SK-N-SH (cell line): ENCODE results near the gene SLC4A9. TPM values are rescaled to one million over a fixed set of nuclear protein-coding genes. Genes with fewer than 3 reads are reported as not detected.

Experiments used
- CTCF ChIA-PET: fragments of 300-600, 350-600 bp; formaldehyde crosslinking; extraction: SDS; loops from one replicate; lab custom pipeline; 2021; lab: Yijun Ruan, JAX
- POLR2A ChIA-PET: fragments of 350-600 bp; sonication (Branson Sonifier 250); formaldehyde crosslinking; extraction: SDS; loops from one replicate; lab custom pipeline; 2020; ENCODE audit warnings: antibody characterized with exemption, inconsistent platforms; lab: Yijun Ruan, JAX
- DNase-seq: peaks from one replicate; pipeline ENCODE4 v3.0.0; 2012
- H2AFZ ChIP-seq: fragments of 200-600 bp; sonication (generic); 2 replicates; pipeline ENCODE4 v1.8.1; 2016; ENCODE audit warnings: antibody characterized with exemption, mild to moderate bottlenecking, low read depth
- H3F3A ChIP-seq: fragments of 200-600 bp; sonication (generic); replicated peaks from 2 replicates; pipeline ENCODE3; 2016; ENCODE audit warnings: antibody characterized with exemption, mild to moderate bottlenecking; ENCODE audit not compliant: insufficient read depth
- H3K27ac ChIP-seq, 2 experiments: fragments of 200-500 bp in 1 of 2; fragments of 200-600 bp in 1 of 2; sonication (Bioruptor generic) in 1 of 2; sonication (generic), shearing (Covaris generic) in 1 of 2; 2 replicates each; pipeline versions ENCODE4 v1.5.1 to v1.6.1; 2014 to 2016; ENCODE audit warnings: low read depth in 2 of 2, inconsistent platforms in 1 of 2, low read length in 1 of 2, mild to moderate bottlenecking in 1 of 2, mixed read lengths in 1 of 2
- H3K27me3 ChIP-seq: fragments of 200-600 bp; sonication (generic), shearing (Covaris generic); 2 replicates; pipeline ENCODE4 v1.6.1; 2016; ENCODE audit warnings: mixed run types; ENCODE audit not compliant: insufficient read depth
- H3K36me3 ChIP-seq, 2 experiments: fragments of 200-500 bp in 1 of 2; fragments of 200-600 bp in 1 of 2; sonication (Bioruptor generic) in 1 of 2; sonication (generic) in 1 of 2; replicated peaks in 1 of 2; 2 replicates each; pipeline versions ENCODE3 to v1.5.1; 2014 to 2016; ENCODE audit warnings: low read length in 1 of 2, mild to moderate bottlenecking in 1 of 2; ENCODE audit not compliant: insufficient read depth in 2 of 2, control insufficient read depth in 1 of 2
- H3K4me1 ChIP-seq, 2 experiments: fragments of 200-500 bp in 1 of 2; fragments of 200-600 bp in 1 of 2; sonication (Bioruptor generic) in 1 of 2; sonication (generic), shearing (Covaris generic) in 1 of 2; 2 replicates each; pipeline versions ENCODE4 v1.5.1 to v1.6.1; 2014 to 2016; ENCODE audit warnings: low read depth in 1 of 2, low read length in 1 of 2, mixed run types in 1 of 2; ENCODE audit not compliant: insufficient read depth in 2 of 2, control insufficient read depth in 1 of 2
- H3K4me2 ChIP-seq: fragments of 200-600 bp; sonication (generic), shearing (Covaris generic); 2 replicates; pipeline ENCODE4 v1.6.1; 2017; ENCODE audit warnings: mixed run types
- H3K4me3 ChIP-seq, 2 experiments: fragments of 200-500 bp in 1 of 2; fragments of 200-600 bp in 1 of 2; sonication (Bioruptor generic) in 1 of 2; sonication (generic), shearing (Covaris generic) in 1 of 2; 2 replicates each; pipeline versions ENCODE4 v1.5.1 to v1.8.1; 2014 to 2016; ENCODE audit warnings: low read depth in 2 of 2, inconsistent platforms in 1 of 2, low read length in 1 of 2, mild to moderate bottlenecking in 1 of 2, mixed read lengths in 1 of 2, moderate library complexity in 1 of 2
- H3K79me2 ChIP-seq: fragments of 200-600 bp; sonication (generic); 2 replicates; pipeline ENCODE4 v1.8.1; 2017; ENCODE audit warnings: mild to moderate bottlenecking; ENCODE audit not compliant: insufficient read depth
- H3K9ac ChIP-seq: fragments of 200-600 bp; sonication (generic); 2 replicates; pipeline ENCODE4 v1.6.1; 2017; ENCODE audit warnings: mixed run types
- H3K9me2 ChIP-seq: fragments of 200-600 bp; sonication (generic); 2 replicates; pipeline ENCODE4 v1.6.1; 2017; ENCODE audit warnings: mixed run types
- H3K9me3 ChIP-seq: fragments of 200-600 bp; sonication (generic); 2 replicates; pipeline ENCODE4 v1.6.1; 2017; ENCODE audit warnings: mixed run types, mild to moderate bottlenecking, moderate library complexity
- H4K20me1 ChIP-seq: fragments of 200-600 bp; sonication (generic); 2 replicates; pipeline ENCODE4 v1.6.1; 2017; ENCODE audit warnings: mild to moderate bottlenecking, mixed run types; ENCODE audit not compliant: insufficient read depth
- CHD2 ChIP-seq: fragments of 150-350 bp; IDR thresholded peaks from 2 replicates; pipeline ENCODE4 v1.6.1; 2018; ENCODE audit warnings: low read length; ENCODE audit not compliant: partially characterized antibody
- FOSL2 ChIP-seq: IDR thresholded peaks from 2 replicates; pipeline ENCODE4 v1.4.0; 2012; ENCODE audit warnings: low read depth, mild to moderate bottlenecking, moderate library complexity, borderline replicate concordance
- FOXM1 ChIP-seq: IDR thresholded peaks from 2 replicates; pipeline ENCODE4 v1.4.0; 2012; ENCODE audit warnings: low read depth, mild to moderate bottlenecking
- JUND ChIP-seq: IDR thresholded peaks from 2 replicates; pipeline ENCODE4 v1.4.0; 2012
- MEF2A ChIP-seq: IDR thresholded peaks from 2 replicates; pipeline ENCODE4 v1.4.0; 2012; ENCODE audit warnings: low read depth, borderline replicate concordance
- NFIC ChIP-seq: IDR thresholded peaks from 2 replicates; pipeline ENCODE4 v1.4.0; 2012; ENCODE audit warnings: borderline replicate concordance
- NRF1 ChIP-seq: IDR thresholded peaks from 2 replicates; pipeline ENCODE4 v1.6.1; 2012; ENCODE audit warnings: low read depth, mild to moderate bottlenecking, low read length
- RFX5 ChIP-seq: IDR thresholded peaks from 2 replicates; pipeline ENCODE4 v1.6.1; 2012; ENCODE audit warnings: mild to moderate bottlenecking, improper control_type of control experiment, low read length
- RXRA ChIP-seq: IDR thresholded peaks from 2 replicates; pipeline ENCODE4 v1.4.0; 2012; ENCODE audit warnings: low read depth, mild to moderate bottlenecking, borderline replicate concordance
- SIN3A ChIP-seq: IDR thresholded peaks from 2 replicates; pipeline ENCODE4 v1.6.1; 2012; ENCODE audit warnings: low read depth, mild to moderate bottlenecking, low read length, moderate library complexity, borderline replicate concordance
- SMC3 ChIP-seq: IDR thresholded peaks from 2 replicates; pipeline ENCODE4 v1.6.1; 2012; ENCODE audit warnings: low read depth, low read length, improper control_type of control experiment
- TAF1 ChIP-seq: IDR thresholded peaks from 2 replicates; pipeline ENCODE4 v1.6.1; 2012; ENCODE audit warnings: low read depth, mild to moderate bottlenecking, low read length, moderate library complexity, borderline replicate concordance
- YY1 ChIP-seq: IDR thresholded peaks from 2 replicates; pipeline ENCODE4 v1.4.0; 2012; ENCODE audit warnings: low read depth, mild to moderate bottlenecking
- WGBS: methylation state at CpG from one replicate; pipeline ENCODE4 v1.1.6; 2017; ENCODE audit warnings: low lambda C conversion rate; 5-methylcytosine and 5-hydroxymethylcytosine counted together
- polyA plus RNA-seq, 3 experiments: library from polyadenylated mRNA; depleted of rRNA; stranded (reverse); fragments of >200 nt; gene quantifications; 2 replicates each; pipeline ENCODE4 v1.2.3, GENCODE V29; 2012
- TF ChIP-seq, protein P1 (sequence below): IDR thresholded peaks from 2 replicates; pipeline ENCODE4 v1.6.1; 2012; ENCODE audit warnings: mild to moderate bottlenecking, low read depth, low read length, moderate library complexity
- TF ChIP-seq, protein P2 (sequence below): IDR thresholded peaks from 2 replicates; pipeline ENCODE4; 2012

Gene SLC4A9
- polyA plus RNA-seq, 1 of the 3 experiments (the other 2 are of a cell fraction): 0.02 TPM

DNA sequence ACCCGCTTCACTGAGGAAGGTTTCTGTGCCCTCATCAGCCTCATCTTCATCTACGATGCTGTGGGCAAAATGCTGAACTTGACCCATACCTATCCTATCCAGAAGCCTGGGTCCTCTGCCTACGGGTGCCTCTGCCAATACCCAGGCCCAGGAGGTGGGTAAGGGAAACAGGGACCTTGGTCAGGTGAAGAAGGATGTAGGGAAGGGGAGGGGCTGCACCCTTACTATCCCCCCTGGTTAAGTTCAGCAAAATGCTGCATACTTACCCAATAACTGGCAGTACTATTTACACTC, 4.4 kb downstream of the SLC4A9 start:
- no peak for DNase-seq
- Histone ChIP-seq H3K9me3 (no peaks in the 10 kb centered on the region), H3F3A (no peaks in the 10 kb centered on the region), H3K27ac (no peak overlapping the region), H2AFZ (no peak overlapping the region), H3K9me2 (no peaks in the 10 kb centered on the region), H3K27me3 (no peaks in the 10 kb centered on the region), H3K4me1 (peaks cover 0 to 2% of the 10 kb centered on the region in 2 experiments; a peak in 1 of 4 replicates), H3K4me2 (no peak overlapping the region), H3K36me3 (no peaks in the 10 kb centered on the region), H3K9ac (no peak overlapping the region), H3K4me3 (no peak overlapping the region), H3K79me2 (no peaks in the 10 kb centered on the region), H4K20me1 (no peaks in the 10 kb centered on the region)
- TF ChIP-seq FOSL2: no peak
- TF ChIP-seq NFIC: no peak
- TF ChIP-seq, protein P1, sequence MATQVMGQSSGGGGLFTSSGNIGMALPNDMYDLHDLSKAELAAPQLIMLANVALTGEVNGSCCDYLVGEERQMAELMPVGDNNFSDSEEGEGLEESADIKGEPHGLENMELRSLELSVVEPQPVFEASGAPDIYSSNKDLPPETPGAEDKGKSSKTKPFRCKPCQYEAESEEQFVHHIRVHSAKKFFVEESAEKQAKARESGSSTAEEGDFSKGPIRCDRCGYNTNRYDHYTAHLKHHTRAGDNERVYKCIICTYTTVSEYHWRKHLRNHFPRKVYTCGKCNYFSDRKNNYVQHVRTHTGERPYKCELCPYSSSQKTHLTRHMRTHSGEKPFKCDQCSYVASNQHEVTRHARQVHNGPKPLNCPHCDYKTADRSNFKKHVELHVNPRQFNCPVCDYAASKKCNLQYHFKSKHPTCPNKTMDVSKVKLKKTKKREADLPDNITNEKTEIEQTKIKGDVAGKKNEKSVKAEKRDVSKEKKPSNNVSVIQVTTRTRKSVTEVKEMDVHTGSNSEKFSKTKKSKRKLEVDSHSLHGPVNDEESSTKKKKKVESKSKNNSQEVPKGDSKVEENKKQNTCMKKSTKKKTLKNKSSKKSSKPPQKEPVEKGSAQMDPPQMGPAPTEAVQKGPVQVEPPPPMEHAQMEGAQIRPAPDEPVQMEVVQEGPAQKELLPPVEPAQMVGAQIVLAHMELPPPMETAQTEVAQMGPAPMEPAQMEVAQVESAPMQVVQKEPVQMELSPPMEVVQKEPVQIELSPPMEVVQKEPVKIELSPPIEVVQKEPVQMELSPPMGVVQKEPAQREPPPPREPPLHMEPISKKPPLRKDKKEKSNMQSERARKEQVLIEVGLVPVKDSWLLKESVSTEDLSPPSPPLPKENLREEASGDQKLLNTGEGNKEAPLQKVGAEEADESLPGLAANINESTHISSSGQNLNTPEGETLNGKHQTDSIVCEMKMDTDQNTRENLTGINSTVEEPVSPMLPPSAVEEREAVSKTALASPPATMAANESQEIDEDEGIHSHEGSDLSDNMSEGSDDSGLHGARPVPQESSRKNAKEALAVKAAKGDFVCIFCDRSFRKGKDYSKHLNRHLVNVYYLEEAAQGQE: no peak
- no peak for TF ChIP-seq NRF1
- no peak for TF ChIP-seq SIN3A
- no peak for TF ChIP-seq TAF1
- TF ChIP-seq MEF2A: no peak
- TF ChIP-seq RFX5: no peak
- TF ChIP-seq SMC3: no peak
- ChIA-PET CTCF (interaction anchor here (0.7 to 2.6 kb wide), 9 partner anchors 8 to 356 kb away, joined by 3 to 21 read pairs (median 4); partner anchors contain the start of genes IK and NDUFA2), POLR2A (no interaction called here)
- WGBS: 86% methylated on average over 3 of the region's 3 CpGs

DNA sequence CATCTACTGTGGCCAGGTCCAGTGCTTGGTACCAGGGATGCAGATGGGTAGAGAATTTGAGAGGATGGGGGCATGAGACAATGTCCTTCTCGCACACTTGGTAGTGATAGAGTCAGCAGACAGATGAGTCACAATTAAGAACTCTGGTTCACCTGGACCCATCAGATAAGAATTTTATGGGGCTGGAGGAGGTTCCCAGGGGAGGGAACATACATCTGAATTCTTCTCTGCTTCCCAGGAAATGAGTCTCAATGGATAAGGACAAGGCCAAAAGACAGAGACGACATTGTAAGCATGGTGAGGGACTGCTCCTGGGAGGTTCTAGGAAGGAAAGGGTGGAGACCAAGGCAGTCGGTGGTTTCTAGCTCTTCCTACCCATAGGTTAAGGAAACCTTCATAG, 5.3 kb downstream of the SLC4A9 start:
- Histone ChIP-seq H4K20me1 (no peaks in the 10 kb centered on the region), H3K27me3 (no peaks in the 10 kb centered on the region), H3K9ac (no peak overlapping the region), H3K36me3 (no peaks in the 10 kb centered on the region), H3K27ac (no peak overlapping the region), H3K4me3 (no peak overlapping the region), H3K4me2 (no peak overlapping the region), H3K4me1 (peaks cover 0 to 2% of the 10 kb centered on the region in 2 experiments; a peak in 1 of 4 replicates), H3K9me3 (no peaks in the 10 kb centered on the region), H3K79me2 (no peaks in the 10 kb centered on the region), H3F3A (no peaks in the 10 kb centered on the region), H2AFZ (no peak overlapping the region), H3K9me2 (no peaks in the 10 kb centered on the region)
- POLR2A ChIA-PET: interaction anchor here (1.3 kb wide), 1 partner anchor 36 kb away, joined by 3 read pairs; the partner anchor contains the start of gene ANKHD1
- no peak for DNase-seq
- TF ChIP-seq, protein P2, sequence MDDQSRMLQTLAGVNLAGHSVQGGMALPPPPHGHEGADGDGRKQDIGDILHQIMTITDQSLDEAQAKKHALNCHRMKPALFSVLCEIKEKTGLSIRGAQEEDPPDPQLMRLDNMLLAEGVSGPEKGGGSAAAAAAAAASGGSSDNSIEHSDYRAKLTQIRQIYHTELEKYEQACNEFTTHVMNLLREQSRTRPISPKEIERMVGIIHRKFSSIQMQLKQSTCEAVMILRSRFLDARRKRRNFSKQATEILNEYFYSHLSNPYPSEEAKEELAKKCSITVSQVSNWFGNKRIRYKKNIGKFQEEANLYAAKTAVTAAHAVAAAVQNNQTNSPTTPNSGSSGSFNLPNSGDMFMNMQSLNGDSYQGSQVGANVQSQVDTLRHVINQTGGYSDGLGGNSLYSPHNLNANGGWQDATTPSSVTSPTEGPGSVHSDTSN: no peak
- TF ChIP-seq FOXM1 (no peak), RXRA (no peak), YY1 (no peak), CHD2 (no peak), NRF1 (no peak), JUND (no peak)
- TF ChIP-seq, protein P1: no peak
- CTCF ChIA-PET: interaction anchor here (1.3 to 2.6 kb wide), 3 partner anchors 7 to 270 kb away, joined by 4 to 15 read pairs (median 4); no protein-coding TSS in a partner anchor
- 74% methylated on average over 3 of the region's 3 CpGs for WGBS
